GM21381 (cell line): ENCODE results near the gene DMRTB1.

Source experiments
- ATAC-seq: cut with Tn5 transposase; IDR thresholded peaks from one replicate; pipeline ENCODE4 v1.9.1; 2021; ENCODE audit warnings: mild to moderate bottlenecking, moderate library complexity; ENCODE audit not compliant: unreplicated experiment

Gene DMRTB1

GRCh38 chr1:53462769-53463501 is 3.7 kb downstream of the DMRTB1 start:
- ATAC-seq: no peak

GRCh38 chr1:53463961-53464899 is 5.0 kb downstream of the DMRTB1 start:
- no peak for ATAC-seq

GRCh38 chr1:53465023-53465957 is 6.1 kb downstream of the DMRTB1 start:
- no peak for ATAC-seq

- no peak for ATAC-seq
Observed at GRCh38 chr1:53467391-53467790, 8.2 kb downstream of the DMRTB1 start.

- no peak for ATAC-seq
Observed at GRCh38 chr1:53468374-53468773, 9.2 kb downstream of the DMRTB1 start.

- ATAC-seq: no peak
Observed at GRCh38 chr1:53469373-53469772, 10.2 kb downstream of the DMRTB1 start.

GRCh38 chr1:53470155-53470554 is 11.0 kb downstream of the DMRTB1 start:
- ATAC-seq: no peak

GRCh38 chr1:53470584-53470983 is 11.4 kb downstream of the DMRTB1 start:
- no peak for ATAC-seq

GRCh38 chr1:53471000-53471399 is 11.8 kb downstream of the DMRTB1 start:
- ATAC-seq: no peak

GRCh38 chr1:53473463-53473862 is 14.3 kb downstream of the DMRTB1 start:
- ATAC-seq: no peak

GRCh38 chr1:53475664-53476063 is 16.5 kb downstream of the DMRTB1 start:
- ATAC-seq: no peak

- no peak for ATAC-seq
Observed at GRCh38 chr1:53476579-53476978, 17.4 kb downstream of the DMRTB1 start.

- no peak for ATAC-seq
Observed at GRCh38 chr1:53477651-53478501, 18.7 kb downstream of the DMRTB1 start.

- ATAC-seq: no peak
Observed at GRCh38 chr1:53478502-53478818, 19.3 kb downstream of the DMRTB1 start.

- no peak for ATAC-seq
Observed at GRCh38 chr1:53480678-53481077, 21.5 kb downstream of the DMRTB1 start.

GRCh38 chr1:53481456-53481855 is 22.3 kb downstream of the DMRTB1 start:
- no peak for ATAC-seq

GRCh38 chr1:53482441-53483153 is 23.4 kb downstream of the DMRTB1 start:
- ATAC-seq: no peak

- ATAC-seq: no peak
Observed at GRCh38 chr1:53483170-53483569, 24.0 kb downstream of the DMRTB1 start.

- ATAC-seq: no peak
Observed at GRCh38 chr1:53483656-53484055, 24.5 kb downstream of the DMRTB1 start.
